Stimulated activated naive B cell treated with anti-CD40 and anti-IgM and Interleukin-4, amounts not matched to agents 10 μg/mL and 1 μg/mL and 100 μg/mL, for 72 hours (primary cell): ENCODE results near the gene ABCA2.

Experiments used
- ATAC-seq, 2 donors: fragments of 150-1000 bp; cut with Tn5 transposase; replicated peaks; 2 replicates each; pipeline ENCODE4 v1.10.0; 2021; ENCODE audit warnings: moderate library complexity in 1 of 2
- DNase-seq: peaks from one replicate; pipeline ENCODE4 v3.0.0; 2021
- H3K27ac Mint-ChIP-seq: one replicate; pipeline ENCODE4 v1.8.0; 2022; ENCODE audit warnings: mild to moderate bottlenecking, mixed read lengths
- H3K27me3 Mint-ChIP-seq, 2 donors: one replicate each; pipeline ENCODE4 v1.8.0; 2022; ENCODE audit warnings: mixed read lengths in 2 of 2
- H3K36me3 Mint-ChIP-seq, 2 donors: one replicate each; pipeline ENCODE4 v1.8.0; 2022; ENCODE audit warnings: mixed read lengths in 2 of 2, mild to moderate bottlenecking in 1 of 2
- H3K4me1 Mint-ChIP-seq, 2 donors: one replicate each; pipeline ENCODE4 v1.8.0; 2022; ENCODE audit warnings: mixed read lengths in 2 of 2, mild to moderate bottlenecking in 1 of 2
- H3K4me3 Mint-ChIP-seq, 2 donors: one replicate each; pipeline ENCODE4 v1.8.0; 2022; ENCODE audit warnings: mild to moderate bottlenecking in 2 of 2, mixed read lengths in 2 of 2, moderate library complexity in 1 of 2
- H3K9me3 Mint-ChIP-seq, 2 donors: one replicate each; pipeline ENCODE4 v1.8.0; 2022; ENCODE audit warnings: mixed read lengths in 2 of 2, mild to moderate bottlenecking in 1 of 2

Gene ABCA2

GRCh38 chr9:137014776-137015539 is 13.1 kb downstream of the ABCA2 start:
- DNase-seq (no peak), ATAC-seq (no peak)
- Mint-ChIP-seq H3K27ac (no peak overlapping the region), H3K4me1 (no peaks in the 10 kb centered on the region), H3K27me3 (no peaks in the 10 kb centered on the region), H3K36me3 (peaks cover 7 to 11% of the 10 kb centered on the region in 2 donors), H3K9me3 (no peaks in the 10 kb centered on the region), H3K4me3 (no peak overlapping the region)

GRCh38 chr9:137014166-137014565 is 13.9 kb downstream of the ABCA2 start:
- Mint-ChIP-seq H3K36me3 (peaks cover 7 to 11% of the 10 kb centered on the region in 2 donors), H3K27ac (no peak overlapping the region), H3K4me3 (no peak overlapping the region)

GRCh38 chr9:137013571-137013940 is 14.5 kb downstream of the ABCA2 start:
- ATAC-seq (no peak), DNase-seq (no peak)
- peaks cover 7 to 11% of the 10 kb centered on the region in 2 donors for H3K36me3 Mint-ChIP-seq
- no peak overlapping the region for H3K27ac Mint-ChIP-seq
- no peak overlapping the region for H3K4me3 Mint-ChIP-seq
- H3K4me1 Mint-ChIP-seq, result no peaks in the 10 kb centered on the region
- no peaks in the 10 kb centered on the region for H3K27me3 Mint-ChIP-seq
- H3K9me3 Mint-ChIP-seq, result no peaks in the 10 kb centered on the region

More at GRCh38 chr9:137014166-137014565, 13.9 kb downstream of the ABCA2 start:
- no peaks in the 10 kb centered on the region for H3K9me3 Mint-ChIP-seq
- DNase-seq (no peak), ATAC-seq (no peak)
- H3K27me3 Mint-ChIP-seq, result no peaks in the 10 kb centered on the region
- no peaks in the 10 kb centered on the region for H3K4me1 Mint-ChIP-seq

GRCh38 chr9:137012694-137013570 is 15.1 kb downstream of the ABCA2 start:
- Mint-ChIP-seq H3K9me3 (no peaks in the 10 kb centered on the region), H3K27me3 (no peaks in the 10 kb centered on the region), H3K27ac (no peak overlapping the region), H3K36me3 (peaks cover 7 to 11% of the 10 kb centered on the region in 2 donors), H3K4me3 (no peak overlapping the region), H3K4me1 (no peaks in the 10 kb centered on the region)
- ATAC-seq (no peak), DNase-seq (no peak)

GRCh38 chr9:137011907-137012675 is 15.9 kb downstream of the ABCA2 start:
- no peak for ATAC-seq
- no peaks in the 10 kb centered on the region for H3K9me3 Mint-ChIP-seq
- DNase-seq, result no peak
- no peaks in the 10 kb centered on the region for H3K27me3 Mint-ChIP-seq
- peaks cover 7 to 9% of the 10 kb centered on the region in 2 donors for H3K36me3 Mint-ChIP-seq
- no peaks in the 10 kb centered on the region for H3K4me1 Mint-ChIP-seq
- H3K27ac Mint-ChIP-seq, result no peak overlapping the region
- H3K4me3 Mint-ChIP-seq, result no peak overlapping the region

GRCh38 chr9:137011156-137011555 is 16.9 kb downstream of the ABCA2 start:
- no peaks in the 10 kb centered on the region for H3K9me3 Mint-ChIP-seq

GRCh38 chr9:137009938-137010732 is 17.9 kb downstream of the ABCA2 start:
- peaks cover 4 to 7% of the 10 kb centered on the region in 2 donors for H3K4me1 Mint-ChIP-seq
- DNase-seq, result no peak
- peaks cover 0 to under 1% of the 10 kb centered on the region in 2 donors for H3K27me3 Mint-ChIP-seq
- no peak overlapping the region for H3K4me3 Mint-ChIP-seq
- no peak for ATAC-seq
- peaks cover 3 to 5% of the 10 kb centered on the region in 2 donors for H3K36me3 Mint-ChIP-seq
- H3K27ac Mint-ChIP-seq, result no peak overlapping the region
- H3K9me3 Mint-ChIP-seq, result no peaks in the 10 kb centered on the region

More at GRCh38 chr9:137011156-137011555, 16.9 kb downstream of the ABCA2 start:
- H3K4me1 Mint-ChIP-seq, result peaks cover 3 to 5% of the 10 kb centered on the region in 2 donors
- no peak for DNase-seq
- no peak overlapping the region for H3K4me3 Mint-ChIP-seq
- no peak for ATAC-seq
- no peaks in the 10 kb centered on the region for H3K27me3 Mint-ChIP-seq
- H3K36me3 Mint-ChIP-seq, result peaks cover 3 to 5% of the 10 kb centered on the region in 2 donors
- H3K27ac Mint-ChIP-seq, result no peak overlapping the region

- Mint-ChIP-seq H3K4me1 (peaks cover 6 to 7% of the 10 kb centered on the region in 2 donors), H3K27ac (no peak overlapping the region), H3K9me3 (peaks cover 4 to 5% of the 10 kb centered on the region in 2 donors), H3K27me3 (peaks cover 0 to 3% of the 10 kb centered on the region in 2 donors), H3K36me3 (peaks cover 3 to 5% of the 10 kb centered on the region in 2 donors), H3K4me3 (no peak overlapping the region)
- no peak for ATAC-seq
- DNase-seq, result no peak
These were observed 18.8 kb downstream of the ABCA2 start for GRCh38 chr9:137009217-137009616.

- peaks cover 3% of the 10 kb centered on the region in 2 donors for H3K36me3 Mint-ChIP-seq
- H3K4me3 Mint-ChIP-seq, result no peak overlapping the region
- peaks cover 0 to 3% of the 10 kb centered on the region in 2 donors for H3K27me3 Mint-ChIP-seq
- peaks cover 4 to 5% of the 10 kb centered on the region in 2 donors for H3K9me3 Mint-ChIP-seq
- H3K4me1 Mint-ChIP-seq, result peaks cover 6 to 7% of the 10 kb centered on the region in 2 donors
- ATAC-seq (no peak), DNase-seq (no peak)
- H3K27ac Mint-ChIP-seq, result no peak overlapping the region
These were observed 19.7 kb downstream of the ABCA2 start for GRCh38 chr9:137008312-137008711.

GRCh38 chr9:137007816-137008270 is 20.2 kb downstream of the ABCA2 start:
- no peak overlapping the region for H3K4me3 Mint-ChIP-seq
- H3K27me3 Mint-ChIP-seq, result peaks cover 0 to 3% of the 10 kb centered on the region in 2 donors
- H3K4me1 Mint-ChIP-seq, result peaks cover 6 to 7% of the 10 kb centered on the region in 2 donors
- ATAC-seq (no peak), DNase-seq (no peak)
- peaks cover 3% of the 10 kb centered on the region in 2 donors for H3K36me3 Mint-ChIP-seq
- peaks cover 4 to 5% of the 10 kb centered on the region in 2 donors for H3K9me3 Mint-ChIP-seq
- no peak overlapping the region for H3K27ac Mint-ChIP-seq

- H3K4me1 Mint-ChIP-seq, result peaks cover 6 to 7% of the 10 kb centered on the region in 2 donors
- H3K9me3 Mint-ChIP-seq, result peaks cover 4 to 5% of the 10 kb centered on the region in 2 donors
- no peak overlapping the region for H3K27ac Mint-ChIP-seq
- DNase-seq (no peak), ATAC-seq (no peak)
- no peak overlapping the region for H3K4me3 Mint-ChIP-seq
- peaks cover 0 to 3% of the 10 kb centered on the region in 2 donors for H3K27me3 Mint-ChIP-seq
- peaks cover 3% of the 10 kb centered on the region in 2 donors for H3K36me3 Mint-ChIP-seq
These were observed 20.8 kb downstream of the ABCA2 start for GRCh38 chr9:137007108-137007815.

GRCh38 chr9:137006116-137007003 is 21.7 kb downstream of the ABCA2 start:
- Mint-ChIP-seq H3K9me3 (peaks cover 4 to 5% of the 10 kb centered on the region in 2 donors), H3K27ac (no peak overlapping the region), H3K36me3 (peaks cover under 1 to 1% of the 10 kb centered on the region in 2 donors), H3K4me1 (peaks cover 6 to 7% of the 10 kb centered on the region in 2 donors), H3K4me3 (no peak overlapping the region), H3K27me3 (peaks cover 0 to 3% of the 10 kb centered on the region in 2 donors)
- ATAC-seq (no peak), DNase-seq (no peak)
